Loucy (cell line): ENCODE results near the gene BEST4.

Experiments used
- H2AFZ ChIP-seq: fragments of 200-600 bp; sonication (generic); 2 replicates; pipeline ENCODE4 v1.6.0; 2016; ENCODE audit warnings: antibody characterized with exemption, mild to moderate bottlenecking, low read length, moderate library complexity
- H3F3A ChIP-seq: fragments of 200-600 bp; 2 replicates; pipeline ENCODE4 v1.6.0; 2016; ENCODE audit warnings: antibody characterized with exemption, low read depth, mild to moderate bottlenecking
- H3K27me3 ChIP-seq: fragments of 200-600 bp; sonication (generic); 2 replicates; pipeline ENCODE4 v1.6.1; 2014; ENCODE audit warnings: low read length, mild to moderate bottlenecking; ENCODE audit not compliant: insufficient read depth, poor library complexity, severe bottlenecking
- H3K36me3 ChIP-seq: fragments of 200-600 bp; sonication (generic); 2 replicates; pipeline ENCODE4 v1.6.1; 2016; ENCODE audit warnings: low read length; ENCODE audit not compliant: insufficient read depth
- H3K4me1 ChIP-seq: fragments of 200-600 bp; sonication (generic); 2 replicates; pipeline ENCODE4 v1.5.1; 2014; ENCODE audit warnings: low read length, mild to moderate bottlenecking; ENCODE audit not compliant: insufficient read depth, poor library complexity, severe bottlenecking
- H3K4me2 ChIP-seq: fragments of 200-600 bp; sonication (generic); 2 replicates; pipeline ENCODE4 v1.6.0; 2014; ENCODE audit warnings: antibody characterized with exemption, low read length, low read depth, mild to moderate bottlenecking; ENCODE audit not compliant: poor library complexity, severe bottlenecking
- H3K4me3 ChIP-seq: fragments of 200-600 bp; sonication (generic); 2 replicates; pipeline ENCODE4 v1.5.1; 2014; ENCODE audit warnings: low read length, mild to moderate bottlenecking, mixed read lengths; ENCODE audit not compliant: poor library complexity, severe bottlenecking
- H3K79me2 ChIP-seq: fragments of 200-600 bp; sonication (generic); 2 replicates; pipeline ENCODE4 v1.6.1; 2014; ENCODE audit warnings: low read length; ENCODE audit not compliant: insufficient read depth
- H3K9ac ChIP-seq: fragments of 200-600 bp; sonication (generic); 2 replicates; pipeline ENCODE4 v1.6.0; 2014; ENCODE audit warnings: mild to moderate bottlenecking, low read depth, low read length, moderate library complexity; ENCODE audit not compliant: poor library complexity, severe bottlenecking
- H3K9me2 ChIP-seq: fragments of 200-600 bp; sonication (generic); replicated peaks from 2 replicates; pipeline ENCODE4 v1.6.1; 2016; ENCODE audit warnings: low read depth, low read length, mixed read lengths
- H3K9me3 ChIP-seq: fragments of 200-600 bp; sonication (generic); 2 replicates; pipeline ENCODE4 v1.6.1; 2014; ENCODE audit warnings: mild to moderate bottlenecking, antibody characterized with exemption, low read length, low read depth; ENCODE audit not compliant: insufficient read depth
- H4K20me1 ChIP-seq: fragments of 200-600 bp; sonication (generic); 2 replicates; pipeline ENCODE4 v1.6.0; 2014; ENCODE audit warnings: antibody characterized with exemption, low read length, mild to moderate bottlenecking; ENCODE audit not compliant: insufficient read depth, poor library complexity, severe bottlenecking
- EZH2phosphoT487 ChIP-seq: fragments of 200-600 bp; IDR thresholded peaks from 2 replicates; pipeline ENCODE4 v1.6.1; 2018; ENCODE audit warnings: antibody characterized with exemption, mild to moderate bottlenecking, moderate library complexity, borderline replicate concordance
- TF ChIP-seq, protein P1 (sequence below): fragments of 200-600 bp; sonication (generic); conservative IDR thresholded peaks from 2 replicates; pipeline ENCODE4 v1.5.1; 2014; ENCODE audit warnings: mild to moderate bottlenecking, antibody characterized with exemption, low read length

The BEST4 gene

DNA sequence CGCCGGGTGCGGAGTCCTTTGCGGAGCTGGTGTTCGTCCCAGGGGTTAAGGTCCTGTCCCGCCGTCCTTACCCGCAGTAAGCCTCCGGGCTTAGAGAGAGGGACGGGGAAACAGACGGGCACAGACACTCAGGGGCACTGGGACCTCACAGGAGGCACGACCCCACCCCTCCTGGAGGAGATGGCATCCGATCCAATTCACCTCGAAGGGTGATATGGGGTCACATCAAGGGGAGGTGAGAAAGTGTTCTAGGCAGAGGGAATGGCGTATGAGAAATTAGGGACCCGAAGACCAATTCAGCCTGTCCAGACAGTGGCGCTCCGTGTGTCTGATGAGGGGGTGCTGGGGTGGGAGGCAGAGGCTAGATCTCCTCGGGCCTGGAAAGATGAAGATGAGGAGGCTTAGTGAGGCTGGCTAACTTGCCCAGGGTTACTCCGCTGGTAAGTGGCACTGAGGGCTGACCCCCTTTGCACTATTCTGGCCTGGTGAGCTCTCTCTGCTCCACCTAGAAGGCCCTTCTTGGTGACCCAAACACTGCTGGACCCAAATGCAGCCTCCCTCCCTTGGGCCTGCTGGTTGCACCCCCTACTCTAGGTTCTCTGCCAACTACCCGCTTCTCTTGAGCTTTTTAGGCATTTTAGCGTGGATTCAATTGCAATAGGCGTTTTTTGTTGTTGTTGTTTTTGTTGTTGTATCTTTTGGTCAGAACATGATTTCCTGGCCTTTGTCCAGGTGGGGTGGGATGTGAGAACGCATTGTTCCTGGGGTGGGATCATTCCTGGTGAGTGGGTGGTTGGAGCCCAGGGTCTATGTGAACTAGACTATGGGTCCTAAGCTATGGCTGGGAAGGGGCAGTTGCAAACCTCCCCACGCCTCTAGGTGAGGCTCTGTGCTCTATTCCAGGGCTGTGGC lies 32.6 kb upstream of the BEST4 start:
- Histone ChIP-seq H3F3A (0 out of 2 replicates have a peak, but pooled peaks cover 2% of the 10 kb centered on the region), H2AFZ (peak overlapping the region; percentile 86), H3K4me3 (peak overlapping the region; percentile 62)

DNA sequence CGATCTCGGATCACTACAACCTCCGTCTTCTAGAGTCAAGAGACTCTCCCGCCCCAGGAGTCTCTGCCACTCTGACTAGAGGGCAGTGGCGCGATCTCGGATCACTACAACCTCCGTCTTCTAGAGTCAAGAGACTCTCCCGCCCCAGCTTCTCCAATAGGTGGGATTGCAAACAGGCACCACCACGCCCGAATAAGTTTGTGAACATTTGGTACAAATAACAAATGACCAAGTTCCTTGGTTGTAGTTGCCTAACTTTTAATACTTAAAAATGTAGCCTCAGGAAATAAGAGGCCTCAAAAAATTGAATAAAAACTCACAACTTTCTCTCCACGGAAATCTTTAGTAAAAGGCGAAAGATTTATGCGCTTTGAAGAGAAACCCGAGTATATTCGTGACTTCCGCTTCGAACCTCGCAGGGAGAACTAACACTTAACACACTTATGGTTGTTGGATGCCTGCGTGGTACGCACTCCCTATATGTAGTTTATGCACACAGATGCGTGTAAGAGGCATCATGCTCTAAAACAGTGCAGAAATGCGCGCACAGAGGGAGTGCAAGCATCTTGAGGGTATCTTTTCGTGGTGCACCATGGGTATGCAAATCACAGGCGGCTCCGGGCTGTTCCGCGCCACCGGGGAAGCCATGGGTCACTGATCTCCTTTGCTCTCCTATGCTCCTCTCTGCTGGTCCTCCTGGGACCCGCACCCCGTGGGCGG lies 31.8 kb upstream of the BEST4 start:
- Histone ChIP-seq H3K4me1 (peaks cover 5% of the 10 kb centered on the region), H3K36me3 (no peaks in the 10 kb centered on the region), H3K4me2 (peak overlapping the region; percentile 75), H3K9me3 (no peaks in the 10 kb centered on the region), H3K27me3 (no peaks in the 10 kb centered on the region), H3K9me2 (no peaks in the 10 kb centered on the region), H3F3A (0 out of 2 replicates have a peak, but pooled peaks cover 2% of the 10 kb centered on the region), H3K4me3 (peak overlapping the region; percentile 62), H3K9ac (peak overlapping the region; percentile 65), H4K20me1 (no peaks in the 10 kb centered on the region), H2AFZ (peak overlapping the region; percentile 86), H3K79me2 (0 out of 2 replicates have a peak, but pooled peaks cover 3% of the 10 kb centered on the region)
- TF ChIP-seq, protein P1, sequence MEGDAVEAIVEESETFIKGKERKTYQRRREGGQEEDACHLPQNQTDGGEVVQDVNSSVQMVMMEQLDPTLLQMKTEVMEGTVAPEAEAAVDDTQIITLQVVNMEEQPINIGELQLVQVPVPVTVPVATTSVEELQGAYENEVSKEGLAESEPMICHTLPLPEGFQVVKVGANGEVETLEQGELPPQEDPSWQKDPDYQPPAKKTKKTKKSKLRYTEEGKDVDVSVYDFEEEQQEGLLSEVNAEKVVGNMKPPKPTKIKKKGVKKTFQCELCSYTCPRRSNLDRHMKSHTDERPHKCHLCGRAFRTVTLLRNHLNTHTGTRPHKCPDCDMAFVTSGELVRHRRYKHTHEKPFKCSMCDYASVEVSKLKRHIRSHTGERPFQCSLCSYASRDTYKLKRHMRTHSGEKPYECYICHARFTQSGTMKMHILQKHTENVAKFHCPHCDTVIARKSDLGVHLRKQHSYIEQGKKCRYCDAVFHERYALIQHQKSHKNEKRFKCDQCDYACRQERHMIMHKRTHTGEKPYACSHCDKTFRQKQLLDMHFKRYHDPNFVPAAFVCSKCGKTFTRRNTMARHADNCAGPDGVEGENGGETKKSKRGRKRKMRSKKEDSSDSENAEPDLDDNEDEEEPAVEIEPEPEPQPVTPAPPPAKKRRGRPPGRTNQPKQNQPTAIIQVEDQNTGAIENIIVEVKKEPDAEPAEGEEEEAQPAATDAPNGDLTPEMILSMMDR = peak; percentile 8; the same call in 1 of the 2 replicates
- no peak for TF ChIP-seq EZH2phosphoT487

More for the DNA sequence above, 32.6 kb upstream of the BEST4 start:
- H3K36me3 ChIP-seq = no peaks in the 10 kb centered on the region
- peaks cover 5% of the 10 kb centered on the region for H3K4me1 ChIP-seq
- no peaks in the 10 kb centered on the region for H3K9me3 ChIP-seq
- peak overlapping the region; percentile 65 for H3K9ac ChIP-seq
- no peak for TF ChIP-seq EZH2phosphoT487
- TF ChIP-seq, protein P1 = no peak
- H4K20me1 ChIP-seq = no peaks in the 10 kb centered on the region
- no peaks in the 10 kb centered on the region for H3K27me3 ChIP-seq
- H3K9me2 ChIP-seq = no peaks in the 10 kb centered on the region
- peak overlapping the region; percentile 75 for H3K4me2 ChIP-seq
- no peaks in the 10 kb centered on the region for H3K79me2 ChIP-seq

DNA sequence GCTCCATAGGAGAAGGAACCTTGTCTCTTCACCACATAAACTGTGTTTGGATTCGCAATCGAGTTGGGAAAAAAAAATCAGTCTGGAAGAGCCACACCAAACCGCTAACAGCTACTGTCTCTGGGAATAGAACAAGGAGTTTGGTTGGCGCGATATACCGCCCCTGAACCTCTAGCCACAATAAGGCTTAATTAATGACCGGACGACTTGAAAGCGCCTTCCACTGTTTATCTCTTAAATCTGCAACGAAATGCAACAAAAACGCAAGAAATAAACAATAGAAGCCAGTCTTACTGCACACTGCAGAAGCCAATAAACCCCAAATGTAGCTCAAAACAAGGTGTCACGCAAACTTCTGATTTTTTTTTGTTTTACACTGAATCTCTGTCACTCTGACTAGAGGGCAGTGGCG lies 31.2 kb upstream of the BEST4 start:
- no peaks in the 10 kb centered on the region for H4K20me1 ChIP-seq
- 0 out of 2 replicates have a peak, but pooled peaks cover 2% of the 10 kb centered on the region for H3F3A ChIP-seq
- H3K9me2 ChIP-seq = no peaks in the 10 kb centered on the region
- H3K79me2 ChIP-seq = 0 out of 2 replicates have a peak, but pooled peaks cover 4% of the 10 kb centered on the region
- H3K4me1 ChIP-seq = peaks cover 6% of the 10 kb centered on the region
- TF ChIP-seq EZH2phosphoT487 = no peak
- TF ChIP-seq, protein P1 = peak; percentile 32; the same call in 1 of the 2 replicates
- no peaks in the 10 kb centered on the region for H3K36me3 ChIP-seq
- H3K4me3 ChIP-seq = peak overlapping the region; percentile 62
- peak overlapping the region; percentile 65 for H3K9ac ChIP-seq
- peak overlapping the region; percentile 75 for H3K4me2 ChIP-seq
- no peaks in the 10 kb centered on the region for H3K27me3 ChIP-seq
- H2AFZ ChIP-seq = peak overlapping the region; percentile 86
- H3K9me3 ChIP-seq = no peaks in the 10 kb centered on the region
